Ectodermal cell (in vitro differentiated cells): ENCODE measurements around the gene NKD1.

Source experiments
- H3K27ac ChIP-seq: 2 replicates; pipeline ENCODE4 v1.7.0; 2013; ENCODE audit warnings: mild to moderate bottlenecking, low read depth, low read length; ENCODE audit not compliant: insufficient read depth, poor library complexity, severe bottlenecking
- H3K27me3 ChIP-seq: 2 replicates; pipeline ENCODE4 v1.7.0; 2013; ENCODE audit warnings: mild to moderate bottlenecking, low read length; ENCODE audit not compliant: insufficient read depth, control insufficient read depth, poor library complexity, severe bottlenecking
- H3K36me3 ChIP-seq: one replicate; pipeline ENCODE4 v1.7.0; 2013; ENCODE audit warnings: low read length; ENCODE audit not compliant: control insufficient read depth, insufficient read depth
- H3K4me1 ChIP-seq: one replicate; pipeline ENCODE4 v1.7.0; 2013; ENCODE audit warnings: low read length; ENCODE audit not compliant: control insufficient read depth, insufficient read depth
- H3K4me3 ChIP-seq: 2 replicates; pipeline ENCODE4 v1.7.0; 2013; ENCODE audit warnings: low read depth, low read length, control low read depth; ENCODE audit not compliant: insufficient read depth
- H3K9me3 ChIP-seq: 2 replicates; pipeline ENCODE4 v1.7.0; 2013; ENCODE audit warnings: mild to moderate bottlenecking, low read length, moderate library complexity; ENCODE audit not compliant: control insufficient read depth
- WGBS, 2 experiments: methylation state at CpG; one replicate each; pipeline ENCODE4 v1.1.7; 2013; ENCODE audit warnings: missing lambda C conversion rate in 2 of 2; 5-methylcytosine and 5-hydroxymethylcytosine counted together

NKD1 gene

GRCh38 chr16:50505714-50506542, 42.3 kb upstream of the NKD1 start:
- no peaks in the 10 kb centered on the region for H3K36me3 ChIP-seq
- H3K4me3 ChIP-seq = no peak overlapping the region
- peak overlapping the region; percentile 60 for H3K27ac ChIP-seq
- H3K9me3 ChIP-seq = no peaks in the 10 kb centered on the region
- 46 to 53% methylated on average over 13 of the region's 13 CpGs for WGBS, 2 experiments
- H3K4me1 ChIP-seq = peaks cover 18% of the 10 kb centered on the region
- H3K27me3 ChIP-seq = no peaks in the 10 kb centered on the region

GRCh38 chr16:50506543-50506937, 41.7 kb upstream of the NKD1 start:
- no peaks in the 10 kb centered on the region for H3K36me3 ChIP-seq
- no peaks in the 10 kb centered on the region for H3K27me3 ChIP-seq
- H3K9me3 ChIP-seq = no peaks in the 10 kb centered on the region
- peaks cover 18% of the 10 kb centered on the region for H3K4me1 ChIP-seq
- H3K4me3 ChIP-seq = no peak overlapping the region
- peak overlapping the region; percentile 60 for H3K27ac ChIP-seq
- 94 to 97% methylated on average over 4 of the region's 4 CpGs for WGBS, 2 experiments

GRCh38 chr16:50507397-50507796, 40.8 kb upstream of the NKD1 start:
- WGBS, 2 experiments = 89% methylated on average over 3 of the region's 3 CpGs
- H3K4me1 ChIP-seq = peaks cover 18% of the 10 kb centered on the region
- no peak overlapping the region for H3K4me3 ChIP-seq
- no peak overlapping the region for H3K27ac ChIP-seq
- no peaks in the 10 kb centered on the region for H3K27me3 ChIP-seq
- no peaks in the 10 kb centered on the region for H3K36me3 ChIP-seq
- no peaks in the 10 kb centered on the region for H3K9me3 ChIP-seq

GRCh38 chr16:50509521-50510341, 38.5 kb upstream of the NKD1 start:
- no peaks in the 10 kb centered on the region for H3K27me3 ChIP-seq
- no peaks in the 10 kb centered on the region for H3K36me3 ChIP-seq
- 66 to 69% methylated on average over 10 of the region's 10 CpGs for WGBS, 2 experiments
- H3K27ac ChIP-seq = no peak overlapping the region
- H3K4me1 ChIP-seq = peaks cover 18% of the 10 kb centered on the region
- no peak overlapping the region for H3K4me3 ChIP-seq
- no peaks in the 10 kb centered on the region for H3K9me3 ChIP-seq

GRCh38 chr16:50515218-50515617, 33.0 kb upstream of the NKD1 start:
- Histone ChIP-seq H3K4me1 (no peaks in the 10 kb centered on the region), H3K27ac (no peak overlapping the region), H3K4me3 (no peak overlapping the region), H3K27me3 (no peaks in the 10 kb centered on the region), H3K9me3 (peaks cover 3% of the 10 kb centered on the region), H3K36me3 (no peaks in the 10 kb centered on the region)
- 100% methylated on average over 1 of the region's 1 CpG; no CpG with 5 or more reads in 1 of the 2 experiments for WGBS, 2 experiments

GRCh38 chr16:50516401-50516800, 31.8 kb upstream of the NKD1 start:
- H3K27ac ChIP-seq = no peak overlapping the region
- H3K36me3 ChIP-seq = no peaks in the 10 kb centered on the region
- peaks cover 4% of the 10 kb centered on the region for H3K4me1 ChIP-seq
- H3K9me3 ChIP-seq = peaks cover 3% of the 10 kb centered on the region
- no peaks in the 10 kb centered on the region for H3K27me3 ChIP-seq
- no peak overlapping the region for H3K4me3 ChIP-seq

GRCh38 chr16:50516890-50517289, 31.3 kb upstream of the NKD1 start:
- Histone ChIP-seq H3K9me3 (peaks cover 3% of the 10 kb centered on the region), H3K27me3 (no peaks in the 10 kb centered on the region), H3K4me3 (no peak overlapping the region), H3K27ac (no peak overlapping the region), H3K4me1 (peaks cover 4% of the 10 kb centered on the region), H3K36me3 (no peaks in the 10 kb centered on the region)
- WGBS, 2 experiments = 93 to 100% methylated on average over 1 of the region's 1 CpG

GRCh38 chr16:50517450-50518252, 30.5 kb upstream of the NKD1 start:
- peaks cover 4% of the 10 kb centered on the region for H3K4me1 ChIP-seq
- H3K4me3 ChIP-seq = no peak overlapping the region
- WGBS, 2 experiments = 88 to 93% methylated on average over 2 of the region's 2 CpGs
- H3K36me3 ChIP-seq = no peaks in the 10 kb centered on the region
- H3K27ac ChIP-seq = no peak overlapping the region
- H3K9me3 ChIP-seq = peaks cover 3% of the 10 kb centered on the region
- no peaks in the 10 kb centered on the region for H3K27me3 ChIP-seq

GRCh38 chr16:50519001-50519400, 29.2 kb upstream of the NKD1 start:
- H3K9me3 ChIP-seq = peaks cover 3% of the 10 kb centered on the region
- WGBS, 2 experiments = 84 to 90% methylated on average over 5 of the region's 5 CpGs
- H3K27me3 ChIP-seq = no peaks in the 10 kb centered on the region
- H3K27ac ChIP-seq = no peak overlapping the region
- H3K4me1 ChIP-seq = peaks cover 4% of the 10 kb centered on the region
- H3K4me3 ChIP-seq = no peak overlapping the region
- no peaks in the 10 kb centered on the region for H3K36me3 ChIP-seq

- Histone ChIP-seq H3K4me1 (peaks cover 4% of the 10 kb centered on the region), H3K27me3 (no peaks in the 10 kb centered on the region), H3K27ac (no peak overlapping the region), H3K9me3 (peaks cover 3% of the 10 kb centered on the region), H3K36me3 (no peaks in the 10 kb centered on the region), H3K4me3 (no peak overlapping the region)
- WGBS, 2 experiments = 89 to 97% methylated on average over 3 of the region's 3 CpGs
Measured at GRCh38 chr16:50519602-50520001, 28.6 kb upstream of the NKD1 start.
